HepG2 (cell line): ENCODE data around the gene PNN. TPM values are rescaled to one million over a fixed set of nuclear protein-coding genes. Genes with fewer than 3 reads are reported as not detected.

Source experiments
- CBX2 ChIP-seq, 2 experiments: fragments of 200-600 bp in 1 of 2; sonication (generic); formaldehyde crosslinking in 1 of 2; IDR thresholded peaks; 2 replicates each; pipeline versions ENCODE4 v1.7.0 to v1.8.1; 2018 to 2022; ENCODE audit warnings: low read depth in 2 of 2, low read length in 1 of 2, mild to moderate bottlenecking in 1 of 2, missing genetic modification reagents in 1 of 2
- CCDC6 ChIP-seq: sonication (generic); formaldehyde crosslinking; IDR thresholded peaks from 2 replicates; pipeline ENCODE4 v1.8.1; 2022; ENCODE audit warnings: mild to moderate bottlenecking, missing genetic modification reagents, moderate library complexity
- DR1 ChIP-seq: sonication (generic); formaldehyde crosslinking; IDR thresholded peaks from 2 replicates; pipeline ENCODE4 v1.8.0; 2021; ENCODE audit warnings: mild to moderate bottlenecking, missing genetic modification reagents, inconsistent platforms
- ERF ChIP-seq: IDR thresholded peaks from 2 replicates; pipeline ENCODE4 v1.6.1; 2018; ENCODE audit warnings: missing biosample characterization, missing genetic modification reagents
- FOXK1 ChIP-seq: sonication (generic); formaldehyde crosslinking; IDR thresholded peaks from 2 replicates; pipeline ENCODE4 v1.4.0; 2020; ENCODE audit warnings: low read depth, missing genetic modification reagents, borderline replicate concordance
- GATAD2A ChIP-seq: IDR thresholded peaks from 2 replicates; pipeline ENCODE4 v1.6.1; 2016
- GFI1 ChIP-seq: sonication (generic); formaldehyde crosslinking; IDR thresholded peaks from 2 replicates; pipeline ENCODE4 v1.5.0; 2020; ENCODE audit warnings: missing genetic modification reagents, mild to moderate bottlenecking, borderline replicate concordance
- KAT7 ChIP-seq: IDR thresholded peaks from 2 replicates; pipeline ENCODE4 v1.6.1; 2018; ENCODE audit warnings: borderline replicate concordance, missing compliant biosample characterization
- KDM2A ChIP-seq: sonication (generic); formaldehyde crosslinking; IDR thresholded peaks from 2 replicates; pipeline ENCODE4 v1.4.0; 2020; ENCODE audit warnings: low read depth, missing genetic modification reagents, borderline replicate concordance
- MAFK ChIP-seq, 2 experiments: IDR thresholded peaks in 1 of 2; conservative IDR thresholded peaks in 1 of 2; 2 replicates each; pipeline ENCODE4 v1.6.1; 2011; ENCODE audit warnings: improper control_type of control experiment in 2 of 2, low read length in 2 of 2
- NR2F6 ChIP-seq, 2 experiments: IDR thresholded peaks; 2 replicates each; pipeline ENCODE4 v1.6.1; 2016; ENCODE audit warnings: antibody characterized with exemption in 1 of 2, mild to moderate bottlenecking in 1 of 2
- RCOR2 ChIP-seq: IDR thresholded peaks from 2 replicates; pipeline ENCODE4 v1.6.1; 2016; ENCODE audit warnings: missing biosample characterization, missing genetic modification reagents
- RXRB ChIP-seq: IDR thresholded peaks from 2 replicates; pipeline ENCODE4 v1.6.1; 2016; ENCODE audit warnings: borderline replicate concordance, missing genetic modification reagents, missing compliant biosample characterization
- SMAD9 ChIP-seq: sonication (generic); formaldehyde crosslinking; IDR thresholded peaks from 2 replicates; pipeline ENCODE4 v1.5.1; 2020; ENCODE audit warnings: mild to moderate bottlenecking, missing genetic modification reagents
- SMARCE1 ChIP-seq: fragments of 450-650 bp; IDR thresholded peaks from 2 replicates; pipeline ENCODE4 v1.6.1; 2017; ENCODE audit warnings: borderline replicate concordance
- SP1 ChIP-seq, 2 experiments: fragments of 450-650 bp in 1 of 2; sonication (generic) in 1 of 2; formaldehyde crosslinking in 1 of 2; IDR thresholded peaks; 2 replicates each; pipeline versions ENCODE4 v1.4.0 to v1.6.1; 2016 to 2020; ENCODE audit warnings: missing genetic modification reagents in 1 of 2
- TCF12 ChIP-seq, 2 experiments: fragments of 450-650 bp in 1 of 2; sonication (generic) in 1 of 2; formaldehyde crosslinking in 1 of 2; IDR thresholded peaks; 2 replicates each; pipeline versions ENCODE4 v1.6.1 to v1.8.0; 2017 to 2022; ENCODE audit warnings: antibody characterized with exemption in 1 of 2, mild to moderate bottlenecking in 1 of 2, missing genetic modification reagents in 1 of 2, moderate library complexity in 1 of 2
- ZBTB25 ChIP-seq: IDR thresholded peaks from 2 replicates; pipeline ENCODE4 v1.6.1; 2018; ENCODE audit warnings: missing genetic modification reagents
- ZC3H13 ChIP-seq: sonication (generic); formaldehyde crosslinking; IDR thresholded peaks from 2 replicates; pipeline ENCODE4 v1.8.1; 2023; ENCODE audit warnings: mild to moderate bottlenecking, missing genetic modification reagents, moderate library complexity
- ZNF205 ChIP-seq: IDR thresholded peaks from 2 replicates; pipeline ENCODE4 v1.6.1; 2018; ENCODE audit warnings: missing biosample characterization, missing genetic modification reagents
- ZNF326 ChIP-seq: sonication (generic); formaldehyde crosslinking; IDR thresholded peaks from 2 replicates; pipeline ENCODE4 v1.4.0; 2020; ENCODE audit warnings: missing genetic modification reagents, borderline replicate concordance
- ZNF44 ChIP-seq: sonication (generic); formaldehyde crosslinking; IDR thresholded peaks from 2 replicates; pipeline ENCODE4 v1.5.1; 2020; ENCODE audit warnings: mild to moderate bottlenecking, missing genetic modification reagents
- ZNF652 ChIP-seq: IDR thresholded peaks from 2 replicates; pipeline ENCODE4 v1.6.1; 2016; ENCODE audit warnings: low read depth, borderline replicate concordance
- ZNF746 ChIP-seq: sonication (generic); formaldehyde crosslinking; IDR thresholded peaks from 2 replicates; pipeline ENCODE4 v1.8.0; 2022; ENCODE audit warnings: mild to moderate bottlenecking, missing genetic modification reagents
- polyA plus RNA-seq, 8 experiments: library from polyadenylated mRNA; depleted of rRNA in 3 of 8; stranded (reverse) in 7 of 8; unstranded in 1 of 8; fragments of >200 nt; fragmentation: Illumina TruSeq in 4 of 8; extraction: Trizol in 4 of 8; gene quantifications; 2 replicates each; pipeline versions ENCODE4 v1.2.1 to v1.2.3, GENCODE V29; 2011 to 2016; ENCODE audit warnings: low read depth in 4 of 8, missing spikeins in 1 of 8, mixed read lengths in 1 of 8; ENCODE audit not compliant: insufficient read depth in 1 of 8
- total RNA-seq, 5 experiments: library from RNA; depleted of rRNA; stranded (reverse); fragments of >200 nt; fragmentation: Illumina TruSeq; extraction: Trizol; gene quantifications; 2 replicates each; pipeline ENCODE4 v1.2.3, GENCODE V29; 2016; ENCODE audit warnings: low read depth in 1 of 5
- TF ChIP-seq, protein P1 (sequence below): sonication (generic); formaldehyde crosslinking; IDR thresholded peaks from 2 replicates; pipeline ENCODE4 v1.8.0; 2022; ENCODE audit warnings: missing genetic modification reagents, low read depth, mild to moderate bottlenecking, borderline replicate concordance
- TF ChIP-seq, protein P2 (sequence below): sonication (generic); formaldehyde crosslinking; IDR thresholded peaks from 2 replicates; pipeline ENCODE4 v1.4.0; 2020; ENCODE audit warnings: mild to moderate bottlenecking, low read depth, missing genetic modification reagents

Gene PNN
- total and polyA plus RNA-seq, 2 of the 13 experiments (the other 11 are each of a cell fraction or from before 2014, with no cell fraction given) = 58.0 to 214 TPM

DNA sequence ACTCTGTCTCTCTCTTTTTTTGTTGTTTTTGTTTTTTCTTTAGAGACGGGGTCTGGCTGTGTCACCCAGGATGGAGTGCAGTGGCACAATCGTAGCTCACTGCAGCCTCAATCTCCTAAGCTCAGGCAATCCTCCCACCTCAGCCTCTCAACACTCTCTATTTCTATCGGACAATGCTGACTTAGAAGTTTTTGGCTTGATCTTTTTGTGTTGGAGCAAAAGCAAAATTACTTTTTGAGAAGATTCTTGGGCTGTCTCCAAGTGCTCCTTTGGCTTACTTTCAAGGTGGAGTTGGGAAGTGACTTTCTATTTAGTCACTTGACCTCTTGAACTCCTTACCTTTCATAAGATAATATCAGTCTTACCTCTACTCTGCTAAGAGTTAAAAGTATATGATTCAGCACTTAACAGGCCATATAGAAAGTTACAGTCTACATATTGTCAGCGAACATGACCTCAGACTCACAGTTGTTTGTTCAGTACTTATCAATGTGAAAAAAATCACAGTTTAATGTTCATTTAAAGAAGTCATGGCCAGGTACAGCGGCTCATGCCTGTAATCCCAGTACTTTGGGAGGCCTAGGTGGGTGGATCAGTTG is 43.2 kb downstream of the PNN start (continued):
- no peak for TF ChIP-seq ERF (CRISPR knock-in tag)
- no peak for TF ChIP-seq ZC3H13
- TF ChIP-seq SMAD9 (CRISPR knock-in tag) = peak; percentile 31; the same call in 1 of the 2 replicates
- peak; percentile 39; the same call in 1 of the 2 replicates for TF ChIP-seq RXRB (CRISPR knock-in tag)
- TF ChIP-seq ZNF746 = no peak
- TF ChIP-seq RCOR2 (CRISPR knock-in tag) = peak; percentile 28; the same call in 1 of the 2 replicates
- TF ChIP-seq, protein P1, sequence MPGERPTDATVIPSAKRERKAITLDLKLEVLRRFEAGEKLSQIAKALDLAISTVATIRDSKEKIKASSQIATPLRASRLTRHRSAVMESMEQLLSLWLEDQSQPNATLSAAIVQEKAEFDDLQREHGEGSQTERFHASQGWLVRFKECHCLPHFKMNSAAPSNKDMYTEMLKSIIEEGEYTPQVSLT (CRISPR knock-in tag) = no peak
- TF ChIP-seq SP1 (IDR thresholded peaks at IDR 0.05) = no peak
- TF ChIP-seq SP1 (CRISPR knock-in tag; IDR thresholded peaks at IDR 0.05) = no peak
- TF ChIP-seq GATAD2A (CRISPR knock-in tag) = no peak
- 0 out of 2 replicates have a peak, but pooled peaks have one; percentile 30 for TF ChIP-seq ZBTB25
- no peak for TF ChIP-seq DR1 (CRISPR knock-in tag)
- peak; percentile 70; the same call in 1 of the 2 replicates for TF ChIP-seq GFI1 (CRISPR knock-in tag)
- TF ChIP-seq FOXK1 (CRISPR knock-in tag) = 0 out of 2 replicates have a peak, but pooled peaks have one; percentile 35
- no peak for TF ChIP-seq KDM2A (CRISPR knock-in tag)
- peak; percentile 22; the same call in 1 of the 2 replicates for TF ChIP-seq SMARCE1
- TF ChIP-seq MAFK (conservative IDR thresholded peaks at IDR 0.05 in 1 of 2, IDR thresholded peaks at IDR 0.05 in 1 of 2; ENCODE audit: low read length in 2 of 2) = peak; percentile 3 to 53; a peak in 2 of 4 replicates
- TF ChIP-seq ZNF326 (CRISPR knock-in tag) = no peak
- no peak for TF ChIP-seq TCF12 (IDR thresholded peaks at IDR 0.05)
- no peak for TF ChIP-seq TCF12 (CRISPR knock-in tag; IDR thresholded peaks at IDR 0.05)
- TF ChIP-seq, protein P2, sequence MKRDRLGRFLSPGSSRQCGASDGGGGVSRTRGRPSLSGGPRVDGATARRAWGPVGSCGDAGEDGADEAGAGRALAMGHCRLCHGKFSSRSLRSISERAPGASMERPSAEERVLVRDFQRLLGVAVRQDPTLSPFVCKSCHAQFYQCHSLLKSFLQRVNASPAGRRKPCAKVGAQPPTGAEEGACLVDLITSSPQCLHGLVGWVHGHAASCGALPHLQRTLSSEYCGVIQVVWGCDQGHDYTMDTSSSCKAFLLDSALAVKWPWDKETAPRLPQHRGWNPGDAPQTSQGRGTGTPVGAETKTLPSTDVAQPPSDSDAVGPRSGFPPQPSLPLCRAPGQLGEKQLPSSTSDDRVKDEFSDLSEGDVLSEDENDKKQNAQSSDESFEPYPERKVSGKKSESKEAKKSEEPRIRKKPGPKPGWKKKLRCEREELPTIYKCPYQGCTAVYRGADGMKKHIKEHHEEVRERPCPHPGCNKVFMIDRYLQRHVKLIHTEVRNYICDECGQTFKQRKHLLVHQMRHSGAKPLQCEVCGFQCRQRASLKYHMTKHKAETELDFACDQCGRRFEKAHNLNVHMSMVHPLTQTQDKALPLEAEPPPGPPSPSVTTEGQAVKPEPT (CRISPR knock-in tag) = no peak
- no peak for TF ChIP-seq NR2F6 (IDR thresholded peaks at IDR 0.05)
- TF ChIP-seq NR2F6 (CRISPR knock-in tag; IDR thresholded peaks at IDR 0.05) = peak; percentile 53; the same call in 1 of the 2 replicates
- TF ChIP-seq ZNF205 (CRISPR knock-in tag) = peak; percentile 54; the same call in 1 of the 2 replicates
- TF ChIP-seq CCDC6 (CRISPR knock-in tag) = no peak
- TF ChIP-seq ZNF44 (CRISPR knock-in tag) = 0 out of 2 replicates have a peak, but pooled peaks have one; percentile 61
- TF ChIP-seq ZNF652 (CRISPR knock-in tag) = peak; percentile 31; the same call in 1 of the 2 replicates
- no peak for TF ChIP-seq KAT7
- no peak for TF ChIP-seq CBX2 (IDR thresholded peaks at IDR 0.05; ENCODE audit: low read depth, low read length)
- 0 out of 2 replicates have a peak, but pooled peaks have one; percentile 78 for TF ChIP-seq CBX2 (CRISPR knock-in tag; IDR thresholded peaks at IDR 0.05; ENCODE audit: low read depth)
